Skeletal muscle tissue (tissue), 4 donors: Measurements from ENCODE around the gene ADAM22. TPM values are rescaled to one million over a fixed set of nuclear protein-coding genes. Genes with fewer than 3 reads are reported as not detected.

ENCODE experiments used
- H3K27ac ChIP-seq: one replicate; pipeline ENCODE4 v1.7.0; 2013; ENCODE audit warnings: mild to moderate bottlenecking, low read depth, low read length, inconsistent platforms
- H3K27me3 ChIP-seq, 3 donors: one replicate each; pipeline ENCODE4 v1.7.0; 2013; ENCODE audit warnings: low read length in 3 of 3; ENCODE audit not compliant: control insufficient read depth in 3 of 3, insufficient read depth in 3 of 3
- H3K36me3 ChIP-seq, 3 donors: one replicate each; pipeline ENCODE4 v1.7.0; 2013; ENCODE audit warnings: low read length in 3 of 3; ENCODE audit not compliant: control insufficient read depth in 3 of 3, insufficient read depth in 3 of 3
- H3K4me1 ChIP-seq, 3 donors: one replicate each; pipeline ENCODE4 v1.7.0; 2013; ENCODE audit warnings: low read length in 3 of 3, mild to moderate bottlenecking in 3 of 3; ENCODE audit not compliant: control insufficient read depth in 3 of 3, insufficient read depth in 3 of 3
- H3K4me3 ChIP-seq, 3 donors: one replicate each; pipeline ENCODE4 v1.7.0; 2013; ENCODE audit warnings: low read length in 3 of 3
- H3K9ac ChIP-seq, 3 donors: one replicate each; pipeline ENCODE4 v1.7.0; 2013; ENCODE audit warnings: low read length in 3 of 3, mild to moderate bottlenecking in 3 of 3, moderate library complexity in 2 of 3, low read depth in 1 of 3
- H3K9me3 ChIP-seq, 3 donors: one replicate each; pipeline ENCODE4 v1.7.0; 2013; ENCODE audit warnings: low read length in 3 of 3; ENCODE audit not compliant: control insufficient read depth in 3 of 3
- total RNA-seq: library from RNA; depleted of rRNA; stranded (reverse); fragments of >200 nt; gene quantifications from one replicate; pipeline ENCODE4 v1.2.3, GENCODE V29; 2014
- donor health status: Osteomylitis.

ADAM22 gene
- total RNA-seq, 1 donor from 2014 or later, result 9.9 TPM

GRCh38 chr7:88027724-88028123 is 93.7 kb downstream of the ADAM22 start:
- H3K4me1 ChIP-seq, result no peaks in the 10 kb centered on the region
- H3K9me3 ChIP-seq, result peaks cover 0 to 9% (median 0%) of the 10 kb centered on the region in 3 donors
- no peak overlapping the region for H3K4me3 ChIP-seq
- H3K36me3 ChIP-seq, result no peaks in the 10 kb centered on the region
- no peak overlapping the region for H3K9ac ChIP-seq
- no peak overlapping the region for H3K27ac ChIP-seq
- no peaks in the 10 kb centered on the region for H3K27me3 ChIP-seq

- H3K9ac ChIP-seq, result no peak overlapping the region
- H3K27me3 ChIP-seq, result no peaks in the 10 kb centered on the region
- no peaks in the 10 kb centered on the region for H3K36me3 ChIP-seq
- peaks cover 0 to 9% (median 0%) of the 10 kb centered on the region in 3 donors for H3K9me3 ChIP-seq
- H3K4me1 ChIP-seq, result no peaks in the 10 kb centered on the region
- H3K27ac ChIP-seq, result no peak overlapping the region
- H3K4me3 ChIP-seq, result no peak overlapping the region
Observed at GRCh38 chr7:88034083-88034695, 100.1 kb downstream of the ADAM22 start.

- H3K9ac ChIP-seq, result no peak overlapping the region
- H3K27ac ChIP-seq, result no peak overlapping the region
- no peaks in the 10 kb centered on the region for H3K27me3 ChIP-seq
- no peak overlapping the region for H3K4me3 ChIP-seq
- peaks cover 0 to 3% (median 0%) of the 10 kb centered on the region in 3 donors for H3K9me3 ChIP-seq
- no peaks in the 10 kb centered on the region for H3K36me3 ChIP-seq
- no peaks in the 10 kb centered on the region for H3K4me1 ChIP-seq
Observed at GRCh38 chr7:88037050-88037449, 103.0 kb downstream of the ADAM22 start.

GRCh38 chr7:88040694-88041093 is 106.6 kb downstream of the ADAM22 start:
- H3K9me3 ChIP-seq, result no peaks in the 10 kb centered on the region
- no peaks in the 10 kb centered on the region for H3K36me3 ChIP-seq
- no peaks in the 10 kb centered on the region for H3K4me1 ChIP-seq
- no peaks in the 10 kb centered on the region for H3K27me3 ChIP-seq
- no peak overlapping the region for H3K27ac ChIP-seq
- no peak overlapping the region for H3K4me3 ChIP-seq
- H3K9ac ChIP-seq, result no peak overlapping the region

- no peaks in the 10 kb centered on the region for H3K27me3 ChIP-seq
- no peaks in the 10 kb centered on the region for H3K9me3 ChIP-seq
- H3K27ac ChIP-seq, result no peak overlapping the region
- H3K4me3 ChIP-seq, result no peak overlapping the region
- H3K36me3 ChIP-seq, result no peaks in the 10 kb centered on the region
- H3K9ac ChIP-seq, result no peak overlapping the region
- H3K4me1 ChIP-seq, result peaks cover 0 to 3% (median 0%) of the 10 kb centered on the region in 3 donors
Observed at GRCh38 chr7:88041583-88041982, 107.5 kb downstream of the ADAM22 start.

GRCh38 chr7:88042157-88042556 is 108.1 kb downstream of the ADAM22 start:
- H3K4me1 ChIP-seq, result peaks cover 0 to 7% (median 0%) of the 10 kb centered on the region in 3 donors
- no peaks in the 10 kb centered on the region for H3K36me3 ChIP-seq
- no peak overlapping the region for H3K9ac ChIP-seq
- no peaks in the 10 kb centered on the region for H3K9me3 ChIP-seq
- H3K27me3 ChIP-seq, result no peaks in the 10 kb centered on the region
- no peak overlapping the region for H3K27ac ChIP-seq
- H3K4me3 ChIP-seq, result no peak overlapping the region

- no peaks in the 10 kb centered on the region for H3K9me3 ChIP-seq
- no peaks in the 10 kb centered on the region for H3K27me3 ChIP-seq
- no peaks in the 10 kb centered on the region for H3K36me3 ChIP-seq
- H3K4me3 ChIP-seq, result no peak overlapping the region
- peaks cover 0 to 7% (median 0%) of the 10 kb centered on the region in 3 donors for H3K4me1 ChIP-seq
- no peak overlapping the region for H3K9ac ChIP-seq
- H3K27ac ChIP-seq, result no peak overlapping the region
Observed at GRCh38 chr7:88042803-88043202, 108.8 kb downstream of the ADAM22 start.

- no peak overlapping the region for H3K27ac ChIP-seq
- no peak overlapping the region for H3K9ac ChIP-seq
- H3K4me1 ChIP-seq, result peaks cover 0 to 7% (median 0%) of the 10 kb centered on the region in 3 donors
- no peaks in the 10 kb centered on the region for H3K9me3 ChIP-seq
- no peaks in the 10 kb centered on the region for H3K27me3 ChIP-seq
- no peaks in the 10 kb centered on the region for H3K36me3 ChIP-seq
- H3K4me3 ChIP-seq, result no peak overlapping the region
Observed at GRCh38 chr7:88044069-88044468, 110.0 kb downstream of the ADAM22 start.

GRCh38 chr7:88046839-88047573 is 113.0 kb downstream of the ADAM22 start:
- Histone ChIP-seq H3K36me3 (no peaks in the 10 kb centered on the region), H3K4me1 (peaks cover 0 to 7% (median 0%) of the 10 kb centered on the region in 3 donors), H3K27me3 (no peaks in the 10 kb centered on the region), H3K4me3 (no peak overlapping the region), H3K9me3 (no peaks in the 10 kb centered on the region), H3K27ac (no peak overlapping the region), H3K9ac (no peak overlapping the region)

- no peaks in the 10 kb centered on the region for H3K27me3 ChIP-seq
- no peaks in the 10 kb centered on the region for H3K36me3 ChIP-seq
- no peaks in the 10 kb centered on the region for H3K9me3 ChIP-seq
Observed at GRCh38 chr7:88057655-88058054, 123.6 kb downstream of the ADAM22 start.

More at GRCh38 chr7:88057655-88058054, 123.6 kb downstream of the ADAM22 start:
- Histone ChIP-seq H3K4me3 (no peak overlapping the region), H3K4me1 (no peaks in the 10 kb centered on the region), H3K27ac (no peak overlapping the region), H3K9ac (no peak overlapping the region)
